Endothelial cell of umbilical vein (primary cell): ENCODE results near the gene EIF4E. TPM values are rescaled to one million over a fixed set of nuclear protein-coding genes. Genes with fewer than 3 reads are reported as not detected.

Source experiments
- BruUV-seq: library from RNA; stranded (reverse); fragments of 400-500 nt; replicated peaks from 2 replicates; lab custom pipeline; 2021; lab: Mats Ljungman, UMichigan
- CTCF ChIA-PET: fragments of 300-600, 350-600 bp; sonication (Branson Sonifier 250); formaldehyde crosslinking; loops from one replicate; lab custom pipeline; 2021; ENCODE audit warnings: antibody characterized with exemption, inconsistent platforms; lab: Charles Lee
- POLR2A ChIA-PET: fragments of 300-600, 350-600 bp; sonication (Branson Sonifier 250); formaldehyde crosslinking; loops from one replicate; lab custom pipeline; 2021; ENCODE audit warnings: antibody characterized with exemption, inconsistent platforms; lab: Charles Lee
- DNase-seq: peaks from one replicate; pipeline ENCODE4 v3.0.0-alpha.2; 2011; ENCODE audit warnings: low read depth, low spot score
- FAIRE-seq: peaks from 2 replicates; lab custom pipeline; 2011; peaks lifted over from hg19 to GRCh38; lab: Jason Lieb, UNC
- H2AFZ ChIP-seq: 2 replicates; pipeline ENCODE4 v1.6.0; 2012; ENCODE audit warnings: low read depth, low read length, control low read depth, inconsistent platforms
- H3K27ac ChIP-seq: 2 replicates; pipeline ENCODE4 v1.5.1; 2011; ENCODE audit warnings: low read depth, mild to moderate bottlenecking, control low read depth, low read length, moderate library complexity; ENCODE audit not compliant: insufficient read depth
- H3K27me3 ChIP-seq, 2 experiments: 2 replicates each; pipeline versions ENCODE4 v1.6.0 to v1.6.1; 2011; ENCODE audit warnings: low read length in 2 of 2, mixed read lengths in 1 of 2; ENCODE audit not compliant: control insufficient read depth in 2 of 2, insufficient read depth in 2 of 2
- H3K36me3 ChIP-seq, 2 experiments: 2 replicates in 1 of 2; 3 replicates in 1 of 2; pipeline ENCODE4 v1.5.1; 2011; ENCODE audit warnings: low read length in 2 of 2, mild to moderate bottlenecking in 1 of 2, moderate library complexity in 1 of 2; ENCODE audit not compliant: control insufficient read depth in 2 of 2, insufficient read depth in 2 of 2; ENCODE audit errors: extremely low read depth in 1 of 2
- H3K4me1 ChIP-seq: 3 replicates; pipeline ENCODE4 v1.5.1; 2011; ENCODE audit warnings: mild to moderate bottlenecking, low read length; ENCODE audit not compliant: control insufficient read depth, insufficient read depth; ENCODE audit errors: extremely low read depth
- H3K4me2 ChIP-seq: 2 replicates; pipeline ENCODE4 v1.6.1; 2011; ENCODE audit warnings: low read length, control low read depth, mixed read lengths; ENCODE audit not compliant: insufficient read depth
- H3K4me3 ChIP-seq, 3 experiments: fragments of 200-600 bp in 1 of 3; sonication (generic), shearing (Covaris generic) in 1 of 3; replicated peaks in 1 of 3; 2 replicates each; pipeline ENCODE4 v1.5.1; 2011 to 2016; ENCODE audit warnings: control low read depth in 3 of 3, low read length in 3 of 3, mild to moderate bottlenecking in 2 of 3, inconsistent platforms in 1 of 3, low read depth in 1 of 3, moderate library complexity in 1 of 3; ENCODE audit not compliant: insufficient read depth in 1 of 3
- H3K79me2 ChIP-seq: 2 replicates; pipeline ENCODE4 v1.6.0; 2012; ENCODE audit warnings: low read length, inconsistent platforms; ENCODE audit not compliant: control insufficient read depth, insufficient read depth
- H3K9ac ChIP-seq: replicated peaks from 2 replicates; pipeline ENCODE3; 2011; ENCODE audit warnings: low read length, control low read depth; ENCODE audit not compliant: insufficient read depth; ENCODE audit errors: extremely low read depth
- H3K9me1 ChIP-seq: replicated peaks from 3 replicates; pipeline ENCODE4 v1.6.0; 2011; ENCODE audit warnings: mild to moderate bottlenecking, low read length; ENCODE audit not compliant: control insufficient read depth, insufficient read depth; ENCODE audit errors: extremely low read depth
- H3K9me3 ChIP-seq: replicated peaks from 2 replicates; pipeline ENCODE4 v1.5.1; 2012; ENCODE audit warnings: low read length, inconsistent platforms; ENCODE audit not compliant: control insufficient read depth, insufficient read depth
- H4K20me1 ChIP-seq: replicated peaks from 2 replicates; pipeline ENCODE3; 2011; ENCODE audit warnings: mild to moderate bottlenecking, low read length; ENCODE audit not compliant: control insufficient read depth, insufficient read depth; ENCODE audit errors: extremely low read depth
- CTCF ChIP-seq, 2 donors: IDR thresholded peaks; 1 replicate in 1 of 2; 2 replicates in 1 of 2; pipeline ENCODE4 v1.5.1; 2011; ENCODE audit warnings: low read length in 2 of 2, mild to moderate bottlenecking in 2 of 2, moderate library complexity in 2 of 2, control low read depth in 1 of 2, inconsistent platforms in 1 of 2, low read depth in 1 of 2; ENCODE audit not compliant: insufficient read depth in 1 of 2; ENCODE audit errors: extremely low read depth in 1 of 2
- EZH2 ChIP-seq: IDR thresholded peaks from 2 replicates; pipeline ENCODE4 v1.6.1; 2012; ENCODE audit warnings: borderline replicate concordance, low read depth, mild to moderate bottlenecking, moderate library complexity, low read length, inconsistent platforms; ENCODE audit not compliant: severe bottlenecking
- FOS ChIP-seq: IDR thresholded peaks from 2 replicates; pipeline ENCODE4 v1.6.1; 2011; ENCODE audit warnings: mild to moderate bottlenecking, low read length, moderate library complexity, borderline replicate concordance; ENCODE audit not compliant: insufficient read depth
- GATA2 ChIP-seq: IDR thresholded peaks from 2 replicates; pipeline ENCODE4 v1.7.0; 2011; ENCODE audit warnings: low read depth, mild to moderate bottlenecking, moderate library complexity, mixed read lengths, low read length; ENCODE audit not compliant: insufficient read length, insufficient read depth
- JUN ChIP-seq: IDR thresholded peaks from 2 replicates; pipeline ENCODE4 v1.6.1; 2011; ENCODE audit warnings: borderline replicate concordance, low read depth; ENCODE audit not compliant: insufficient read length, insufficient read depth
- MAX ChIP-seq: IDR thresholded peaks from 2 replicates; pipeline ENCODE4 v1.6.1; 2011; ENCODE audit not compliant: insufficient read depth, insufficient read length
- MYC ChIP-seq: IDR thresholded peaks from one replicate; pipeline ENCODE4 v1.6.1; 2011; ENCODE audit warnings: mild to moderate bottlenecking, low read depth, low read length
- POLR2A ChIP-seq: IDR thresholded peaks from 2 replicates; pipeline ENCODE4 v1.6.1; 2012; ENCODE audit warnings: low read depth, mild to moderate bottlenecking, control low read depth, low read length
- POLR2AphosphoS5 ChIP-seq: IDR thresholded peaks from 2 replicates; pipeline ENCODE4 v1.6.1; 2012; ENCODE audit warnings: low read depth, mild to moderate bottlenecking, control low read depth, low read length, moderate library complexity; ENCODE audit not compliant: insufficient read depth
- dilution Hi-C: fragments of 300-500 bp; cut with MboI; formaldehyde crosslinking; loops from one replicate; pipeline ENCODE4 v1.15.0; 2019; ENCODE audit warnings: low sequenced_read_pairs; ENCODE audit not compliant: extremely low pct_ligation_motif_present
- intact Hi-C: fragments of 100-400 bp; cut with micrococcal nuclease; formaldehyde crosslinking; loops from one replicate; pipeline ENCODE4 v1.10.0; 2022
- polyA plus RNA-seq, 4 experiments: library from polyadenylated mRNA; depleted of rRNA in 3 of 4; stranded (reverse) in 3 of 4; unstranded in 1 of 4; fragments of >200 nt; gene quantifications; 2 replicates each; pipeline versions ENCODE4 v1.2.1 to v1.2.3, GENCODE V29; 2011 to 2012; ENCODE audit warnings: missing spikeins in 1 of 4
- total RNA-seq: library from RNA; stranded (reverse); gene quantifications from 2 replicates; pipeline ENCODE4 v1.2.3, GENCODE V29; 2021

The EIF4E gene
- total and polyA plus RNA-seq, 2 donors (not counting 3 experiments of a cell fraction or from before 2014, with no cell fraction given), result 40.3 to 107 TPM

GRCh38 chr4:98969878-98970785 lies 41.2 kb upstream of the EIF4E start:
- FAIRE-seq (no peak), DNase-seq (no peak)
- TF ChIP-seq CTCF (IDR thresholded peaks at IDR 0.05; ENCODE audit: extremely low read depth in 1 of 2, insufficient read depth in 1 of 2, low read depth in 1 of 2, low read length in 2 of 2) (no peak), JUN (no peak), MAX (no peak), FOS (no peak), EZH2 (no peak), POLR2A (no peak), MYC (no peak), GATA2 (no peak), POLR2AphosphoS5 (no peak)
- H3K36me3 ChIP-seq, result no peaks in the 10 kb centered on the region
- H3K9me3 ChIP-seq, result no peaks in the 10 kb centered on the region
- no TSS peak for BruUV-seq
- intact Hi-C loops (no loop called here), dilution Hi-C loops (no loop called here)
- no peaks in the 10 kb centered on the region for H4K20me1 ChIP-seq
- no peak overlapping the region for H3K9ac ChIP-seq
- no peak overlapping the region for H3K4me3 ChIP-seq
- H3K4me2 ChIP-seq, result no peak overlapping the region
- H3K9me1 ChIP-seq, result no peaks in the 10 kb centered on the region
- no peaks in the 10 kb centered on the region for H3K79me2 ChIP-seq
- ChIA-PET CTCF (interaction anchor here (1.2 kb wide), 1 partner anchor 13 kb away, joined by 3 read pairs; no protein-coding TSS in a partner anchor), POLR2A (no interaction called here)
- H3K27ac ChIP-seq, result no peak overlapping the region
- no peak overlapping the region for H2AFZ ChIP-seq
- peaks cover 5 to 7% of the 10 kb centered on the region in 2 experiments for H3K27me3 ChIP-seq
- no peaks in the 10 kb centered on the region for H3K4me1 ChIP-seq
